CD4-positive, CD25-positive, alpha-beta regulatory T cell (primary cell): ENCODE data around the gene ZNF366. TPM values are rescaled to one million over a fixed set of nuclear protein-coding genes. Genes with fewer than 3 reads are reported as not detected.

Source experiments
- ATAC-seq, 2 donors: fragments of 150-1000 bp; cut with Tn5 transposase; one replicate each; pipeline ENCODE4 v1.10.0; 2021; ENCODE audit warnings: low read depth in 2 of 2, moderate number of reproducible peaks in 2 of 2, moderate library complexity in 1 of 2
- DNase-seq, 3 donors: peaks; one replicate each; pipeline versions ENCODE4 v3.0.0 to v3.0.0-alpha.2; 2012 to 2022; ENCODE audit warnings: mixed read lengths in 1 of 3
- H3K27ac ChIP-seq: one replicate; pipeline ENCODE4 v1.7.0; 2013; ENCODE audit warnings: mild to moderate bottlenecking, low read length; ENCODE audit not compliant: insufficient read depth, poor library complexity, severe bottlenecking
- H3K27me3 ChIP-seq: one replicate; pipeline ENCODE4 v1.7.0; 2013; ENCODE audit warnings: low read length; ENCODE audit not compliant: control insufficient read depth, insufficient read depth
- H3K36me3 ChIP-seq: one replicate; pipeline ENCODE4 v1.7.0; 2013; ENCODE audit warnings: mild to moderate bottlenecking, low read length, moderate library complexity; ENCODE audit not compliant: control insufficient read depth, insufficient read depth
- H3K4me1 ChIP-seq: 2 replicates; pipeline ENCODE4 v1.7.0; 2013; ENCODE audit warnings: mild to moderate bottlenecking, low read length; ENCODE audit not compliant: insufficient read depth, control insufficient read depth, poor library complexity, severe bottlenecking
- H3K4me3 ChIP-seq: one replicate; pipeline ENCODE4 v1.7.0; 2013; ENCODE audit warnings: low read depth, mild to moderate bottlenecking, low read length, moderate library complexity
- H3K9me3 ChIP-seq, 2 experiments: 1 replicate in 1 of 2; 2 replicates in 1 of 2; pipeline ENCODE4 v1.7.0; 2013; ENCODE audit warnings: low read length in 2 of 2, mild to moderate bottlenecking in 1 of 2, moderate library complexity in 1 of 2; ENCODE audit not compliant: control insufficient read depth in 2 of 2
- H3K27ac Mint-ChIP-seq, 3 donors: one replicate each; pipeline ENCODE4 v1.8.0; 2020 to 2022; ENCODE audit warnings: mild to moderate bottlenecking in 3 of 3, mixed read lengths in 3 of 3, moderate library complexity in 2 of 3
- H3K27me3 Mint-ChIP-seq: one replicate; pipeline ENCODE4 v1.8.0; 2022; ENCODE audit warnings: mild to moderate bottlenecking, mixed read lengths
- H3K36me3 Mint-ChIP-seq: one replicate; pipeline ENCODE4 v1.8.0; 2020; ENCODE audit warnings: mixed read lengths
- H3K4me1 Mint-ChIP-seq, 4 donors: one replicate each; pipeline ENCODE4 v1.8.0; 2020 to 2022; ENCODE audit warnings: mixed read lengths in 4 of 4, mild to moderate bottlenecking in 1 of 4
- H3K4me3 Mint-ChIP-seq, 4 donors: one replicate each; pipeline ENCODE4 v1.8.0; 2020 to 2022; ENCODE audit warnings: mild to moderate bottlenecking in 4 of 4, mixed read lengths in 4 of 4, moderate library complexity in 3 of 4
- H3K9me3 Mint-ChIP-seq, 7 donors: one replicate each; pipeline ENCODE4 v1.8.0; 2020 to 2022; ENCODE audit warnings: mixed read lengths in 7 of 7, mild to moderate bottlenecking in 3 of 7, moderate library complexity in 2 of 7
- polyA plus RNA-seq, 4 donors: library from polyadenylated mRNA; unstranded; fragments of 300-500 nt; fragmentation: Illumina TruSeq; gene quantifications; one replicate each; pipeline ENCODE4 v1.2.3, GENCODE V29; 2021
- total RNA-seq: library from RNA; stranded (reverse); gene quantifications from one replicate; pipeline ENCODE4 v1.2.3, GENCODE V29; 2022

The ZNF366 gene
- total and polyA plus RNA-seq, 5 donors from 2014 or later, result not detected

DNA sequence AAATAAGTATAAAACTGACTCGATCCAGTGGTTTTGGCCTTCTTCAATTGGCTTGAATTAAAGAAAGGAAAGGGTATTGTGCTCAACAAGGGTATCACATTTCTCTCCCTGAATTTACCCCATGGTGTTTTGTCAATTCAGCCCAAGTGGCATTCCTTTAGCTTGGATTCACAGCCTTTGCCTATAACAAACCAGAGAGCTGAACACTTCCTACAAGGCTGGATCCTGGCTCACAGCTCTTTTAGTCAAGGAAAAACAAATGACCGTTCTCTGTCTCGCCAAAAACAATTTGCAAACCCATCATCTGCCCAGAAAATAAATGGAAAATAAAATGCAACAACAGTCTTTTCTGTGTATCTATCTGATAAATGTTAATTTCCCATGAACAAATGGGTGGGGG is 5.7 kb downstream of the ZNF366 start:
- Histone ChIP-seq H3K4me1 (no peaks in the 10 kb centered on the region), H3K4me3 (no peak overlapping the region), H3K36me3 (no peaks in the 10 kb centered on the region), H3K27ac (no peak overlapping the region), H3K27me3 (peaks cover 2% of the 10 kb centered on the region), H3K9me3 (no peaks in the 10 kb centered on the region)
- DNase-seq (no peak), ATAC-seq (no peak)
- Mint-ChIP-seq H3K4me1 (no peaks in the 10 kb centered on the region), H3K4me3 (no peak overlapping the region), H3K27ac (no peak overlapping the region), H3K27me3 (peaks cover 20% of the 10 kb centered on the region), H3K9me3 (peaks cover 0 to 8% (median 0%) of the 10 kb centered on the region in 7 donors), H3K36me3 (no peaks in the 10 kb centered on the region)

DNA sequence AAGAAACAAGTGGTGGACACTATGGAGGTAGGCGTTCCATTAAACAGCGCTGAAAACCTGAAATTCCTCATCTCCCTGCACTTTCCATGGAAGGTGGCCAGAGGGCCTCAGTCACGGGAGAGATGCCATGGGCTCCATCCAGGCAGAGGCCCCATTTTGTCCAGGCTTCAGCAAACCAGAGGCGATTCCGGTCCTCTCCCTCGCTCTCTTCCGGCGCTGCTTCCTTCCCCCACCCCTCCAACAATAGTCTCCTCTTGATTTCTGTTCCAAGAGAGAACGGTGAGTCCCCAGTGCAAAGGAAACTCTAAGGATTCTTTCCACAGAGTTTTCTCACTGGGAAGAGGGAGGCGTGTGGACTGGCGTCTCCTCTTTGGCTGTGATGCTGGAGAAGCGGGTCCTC is 7.5 kb downstream of the ZNF366 start:
- no peak for ATAC-seq
- Histone ChIP-seq H3K36me3 (no peaks in the 10 kb centered on the region), H3K4me1 (no peaks in the 10 kb centered on the region), H3K9me3 (no peaks in the 10 kb centered on the region), H3K27me3 (peaks cover 2% of the 10 kb centered on the region), H3K27ac (no peak overlapping the region), H3K4me3 (no peak overlapping the region)
- H3K4me3 Mint-ChIP-seq, result no peak overlapping the region
- peaks cover 0 to 8% (median 0%) of the 10 kb centered on the region in 7 donors for H3K9me3 Mint-ChIP-seq
- H3K4me1 Mint-ChIP-seq, result no peaks in the 10 kb centered on the region
- no peaks in the 10 kb centered on the region for H3K36me3 Mint-ChIP-seq
- no peak overlapping the region for H3K27ac Mint-ChIP-seq
- no peak for DNase-seq
- peaks cover 11% of the 10 kb centered on the region for H3K27me3 Mint-ChIP-seq

DNA sequence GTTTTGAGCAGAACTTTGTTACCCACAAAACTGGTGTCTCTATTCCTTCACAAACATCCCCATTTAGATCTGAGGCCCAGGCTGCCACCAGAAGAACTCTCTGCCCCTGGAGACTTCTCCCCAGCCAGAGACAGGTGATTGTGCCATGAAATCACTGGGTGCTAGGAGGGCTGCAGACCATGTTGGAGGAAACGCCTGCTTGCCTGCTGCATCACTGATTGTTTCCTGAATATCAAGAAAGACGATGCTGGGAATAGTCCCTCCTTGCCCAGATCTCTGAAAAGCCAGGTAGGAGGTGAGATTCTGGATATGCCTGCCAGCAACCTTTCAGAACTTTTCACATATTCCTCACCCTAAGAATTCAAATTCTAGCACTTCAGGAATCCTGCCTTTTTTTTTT is 8.1 kb downstream of the ZNF366 start:
- no peaks in the 10 kb centered on the region for H3K9me3 ChIP-seq
- Mint-ChIP-seq H3K4me3 (no peak overlapping the region), H3K4me1 (no peaks in the 10 kb centered on the region)

DNA sequence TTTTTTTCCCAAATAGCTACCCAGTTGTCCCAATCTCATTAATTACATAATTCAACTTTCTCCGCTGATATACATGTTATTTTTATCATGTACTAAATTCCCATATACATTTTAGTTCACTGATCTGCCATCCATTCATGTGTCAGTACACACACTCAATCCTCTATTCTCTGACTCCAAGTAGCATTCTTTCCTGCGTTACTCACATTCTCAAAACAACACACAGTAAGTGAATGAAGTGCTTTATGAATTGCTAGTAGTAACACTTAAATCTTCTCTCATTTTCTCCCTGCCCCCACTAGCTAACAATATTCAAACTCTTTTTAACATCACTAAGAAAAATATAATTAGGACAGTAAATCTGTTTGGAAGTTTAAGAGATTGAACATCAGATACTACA is 8.9 kb downstream of the ZNF366 start:
- peaks cover 9% of the 10 kb centered on the region for H3K27me3 Mint-ChIP-seq
- ATAC-seq (no peak), DNase-seq (no peak)
- no peak overlapping the region for H3K27ac ChIP-seq
- H3K27me3 ChIP-seq, result no peaks in the 10 kb centered on the region
- no peak overlapping the region for H3K4me3 Mint-ChIP-seq
- H3K4me1 ChIP-seq, result no peaks in the 10 kb centered on the region
- H3K9me3 Mint-ChIP-seq, result peaks cover 0 to 8% (median 0%) of the 10 kb centered on the region in 7 donors
- no peaks in the 10 kb centered on the region for H3K36me3 Mint-ChIP-seq
- H3K27ac Mint-ChIP-seq, result no peak overlapping the region
- no peak overlapping the region for H3K4me3 ChIP-seq
- no peaks in the 10 kb centered on the region for H3K36me3 ChIP-seq
- H3K4me1 Mint-ChIP-seq, result no peaks in the 10 kb centered on the region
- H3K9me3 ChIP-seq, result no peaks in the 10 kb centered on the region

More for the DNA sequence above, 8.1 kb downstream of the ZNF366 start:
- Mint-ChIP-seq H3K27ac (no peak overlapping the region), H3K9me3 (peaks cover 0 to 8% (median 0%) of the 10 kb centered on the region in 7 donors), H3K36me3 (no peaks in the 10 kb centered on the region), H3K27me3 (peaks cover 9% of the 10 kb centered on the region)
- DNase-seq (no peak), ATAC-seq (no peak)
- H3K36me3 ChIP-seq, result no peaks in the 10 kb centered on the region
- H3K4me3 ChIP-seq, result no peak overlapping the region
- H3K27ac ChIP-seq, result no peak overlapping the region
- H3K27me3 ChIP-seq, result peaks cover 2% of the 10 kb centered on the region
- H3K4me1 ChIP-seq, result no peaks in the 10 kb centered on the region

DNA sequence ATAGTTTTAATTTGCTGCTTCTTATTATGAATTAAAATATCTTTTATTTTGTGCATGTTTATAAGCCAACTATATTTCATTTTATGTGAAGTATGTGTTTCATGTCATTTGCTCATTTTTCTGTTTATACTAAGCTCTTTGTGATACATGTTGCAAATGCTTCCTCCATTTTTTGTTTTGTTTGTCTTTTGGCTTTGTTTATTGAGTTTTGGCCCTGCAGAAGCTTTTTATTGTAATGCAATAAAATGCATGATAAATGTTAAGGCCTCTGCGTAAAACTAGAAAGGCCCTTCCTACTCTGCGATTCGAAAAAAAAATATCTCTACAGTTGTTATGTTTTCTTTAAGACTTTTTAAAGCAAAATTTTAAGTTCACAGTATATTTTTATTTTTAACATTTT is 9.4 kb downstream of the ZNF366 start:
- Histone ChIP-seq H3K4me1 (no peaks in the 10 kb centered on the region), H3K27me3 (no peaks in the 10 kb centered on the region), H3K4me3 (no peak overlapping the region), H3K27ac (no peak overlapping the region), H3K36me3 (no peaks in the 10 kb centered on the region), H3K9me3 (no peaks in the 10 kb centered on the region)
- H3K27me3 Mint-ChIP-seq, result peaks cover 10% of the 10 kb centered on the region
- no peak overlapping the region for H3K4me3 Mint-ChIP-seq
- no peak overlapping the region for H3K27ac Mint-ChIP-seq
- no peaks in the 10 kb centered on the region for H3K36me3 Mint-ChIP-seq
- peaks cover 0 to 8% (median 0%) of the 10 kb centered on the region in 7 donors for H3K9me3 Mint-ChIP-seq
- H3K4me1 Mint-ChIP-seq, result no peaks in the 10 kb centered on the region
- ATAC-seq (no peak), DNase-seq (no peak)

DNA sequence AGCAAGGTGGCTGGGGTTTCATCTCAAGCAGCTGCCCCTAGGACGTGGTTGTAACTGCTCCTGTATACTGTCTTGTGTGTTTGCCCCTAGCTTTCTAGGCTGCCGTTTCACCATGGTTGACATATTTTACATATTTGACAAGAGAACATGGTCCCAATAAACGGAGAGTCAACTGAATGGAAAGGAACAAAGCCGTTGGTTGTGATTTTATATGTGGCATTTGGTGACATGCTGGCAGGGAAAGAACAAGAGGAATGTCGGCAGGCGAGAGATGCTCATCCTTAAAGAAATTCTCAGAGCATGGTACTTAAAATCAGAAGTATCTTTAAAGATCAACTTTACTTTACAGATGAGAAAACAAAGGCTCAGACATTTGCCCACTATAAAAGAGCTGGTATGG is 11.8 kb downstream of the ZNF366 start:
- no peaks in the 10 kb centered on the region for H3K9me3 ChIP-seq
- no peak overlapping the region for H3K4me3 Mint-ChIP-seq
- H3K9me3 Mint-ChIP-seq, result peaks cover 0 to 3% (median 0%) of the 10 kb centered on the region in 7 donors
- H3K36me3 Mint-ChIP-seq, result no peaks in the 10 kb centered on the region
- H3K4me1 Mint-ChIP-seq, result no peaks in the 10 kb centered on the region
- peaks cover 14% of the 10 kb centered on the region for H3K27me3 Mint-ChIP-seq
- H3K27me3 ChIP-seq, result no peaks in the 10 kb centered on the region
- no peak overlapping the region for H3K27ac Mint-ChIP-seq
- H3K27ac ChIP-seq, result no peak overlapping the region
- ATAC-seq (no peak), DNase-seq (no peak)
- H3K36me3 ChIP-seq, result no peaks in the 10 kb centered on the region
- H3K4me1 ChIP-seq, result no peaks in the 10 kb centered on the region
- no peak overlapping the region for H3K4me3 ChIP-seq

DNA sequence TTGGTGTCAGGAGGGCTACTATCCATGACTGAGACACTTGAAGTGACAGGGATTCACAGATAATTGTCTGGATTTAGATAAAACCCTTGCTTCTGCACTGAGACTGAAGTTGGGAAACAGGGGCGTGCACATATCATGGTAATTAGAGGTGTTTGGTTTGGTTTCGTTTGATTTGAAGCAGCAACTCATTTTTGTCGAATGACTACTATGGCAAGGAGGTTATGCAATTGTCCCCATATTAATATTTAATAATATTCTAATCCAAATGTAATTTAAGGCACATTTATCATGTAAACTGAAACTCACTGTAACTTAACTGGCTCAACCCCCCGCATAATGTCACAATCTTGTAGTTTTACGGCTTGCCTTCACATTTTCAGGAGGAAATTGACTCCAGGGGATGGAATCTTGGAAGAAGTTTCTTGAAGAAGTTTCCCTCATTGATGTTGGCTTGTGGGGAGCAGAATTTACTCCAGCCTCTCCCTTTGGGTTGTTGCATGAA is 12.5 kb downstream of the ZNF366 start:
- H3K4me1 Mint-ChIP-seq, result no peaks in the 10 kb centered on the region
- ATAC-seq (no peak), DNase-seq (no peak)
- peaks cover 0 to 3% (median 0%) of the 10 kb centered on the region in 7 donors for H3K9me3 Mint-ChIP-seq
- Histone ChIP-seq H3K4me3 (no peak overlapping the region), H3K36me3 (no peaks in the 10 kb centered on the region), H3K9me3 (no peaks in the 10 kb centered on the region), H3K4me1 (no peaks in the 10 kb centered on the region), H3K27me3 (no peaks in the 10 kb centered on the region), H3K27ac (no peak overlapping the region)
- H3K27me3 Mint-ChIP-seq, result peaks cover 12% of the 10 kb centered on the region
- H3K36me3 Mint-ChIP-seq, result no peaks in the 10 kb centered on the region
- no peak overlapping the region for H3K27ac Mint-ChIP-seq
- H3K4me3 Mint-ChIP-seq, result no peak overlapping the region

DNA sequence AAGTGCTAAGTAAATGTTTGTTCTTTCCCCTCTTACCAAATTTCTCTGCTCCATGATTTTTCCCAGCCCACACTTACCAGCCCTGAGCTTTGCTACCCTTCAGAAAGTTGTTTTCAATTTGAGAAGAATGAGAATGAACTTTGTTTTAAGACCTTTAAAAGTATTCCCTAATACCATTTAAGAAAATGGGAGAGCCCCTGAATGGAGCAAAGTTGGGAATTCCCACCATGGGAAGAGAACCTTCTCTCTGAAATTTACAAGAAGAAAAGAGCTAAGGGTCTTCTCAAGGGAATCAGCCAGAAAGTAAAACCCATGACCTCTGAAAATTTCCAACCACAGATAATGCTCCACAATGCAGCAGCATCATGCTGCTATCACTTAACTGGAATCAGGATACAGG is 17.7 kb downstream of the ZNF366 start:
- H3K9me3 ChIP-seq, result no peaks in the 10 kb centered on the region
- Mint-ChIP-seq H3K4me1 (no peaks in the 10 kb centered on the region), H3K4me3 (no peak overlapping the region), H3K36me3 (no peaks in the 10 kb centered on the region), H3K27ac (no peak overlapping the region), H3K9me3 (peaks cover 0 to 2% (median 0%) of the 10 kb centered on the region in 7 donors), H3K27me3 (peaks cover 5% of the 10 kb centered on the region)
- no peak overlapping the region for H3K4me3 ChIP-seq
- no peaks in the 10 kb centered on the region for H3K4me1 ChIP-seq
- DNase-seq (no peak), ATAC-seq (no peak)
- no peaks in the 10 kb centered on the region for H3K36me3 ChIP-seq
- H3K27ac ChIP-seq, result no peak overlapping the region
- H3K27me3 ChIP-seq, result no peaks in the 10 kb centered on the region
